H1 (cell line): Measurements from ENCODE around the gene HMGXB3. TPM values are rescaled to one million over a fixed set of nuclear protein-coding genes. Genes with fewer than 3 reads are reported as not detected.

Experiments
- CTCF ChIA-PET: fragments of 300-600 bp; sonication (Branson Sonifier 250); formaldehyde crosslinking; loops from one replicate; lab custom pipeline; 2021; ENCODE audit not compliant: partially characterized antibody; lab: Charles Lee
- POLR2A ChIA-PET: fragments of 300-600 bp; sonication (Branson Sonifier 250); formaldehyde crosslinking; loops from one replicate; lab custom pipeline; 2021; ENCODE audit warnings: inconsistent platforms; ENCODE audit not compliant: partially characterized antibody; lab: Charles Lee
- DNase-seq, 2 experiments: peaks; one replicate each; pipeline versions ENCODE4 v3.0.0 to v3.0.0-alpha.2; 2010 to 2022; ENCODE audit warnings: low spot score in 2 of 2, low read depth in 1 of 2, mixed read lengths in 1 of 2
- FAIRE-seq: peaks from 2 replicates; lab custom pipeline; 2011; peaks lifted over from hg19 to GRCh38; lab: Jason Lieb, UNC
- H2AFZ ChIP-seq: 2 replicates; pipeline ENCODE4 v1.8.1; 2012; ENCODE audit warnings: low read length, inconsistent platforms
- H2AK5ac ChIP-seq: 2 replicates; pipeline ENCODE4 v1.6.1; 2013; ENCODE audit warnings: low read depth, low read length
- H2BK120ac ChIP-seq: replicated peaks from 2 replicates; pipeline ENCODE3; 2013; ENCODE audit warnings: low read depth, low read length, inconsistent platforms
- H2BK12ac ChIP-seq: 2 replicates; pipeline ENCODE4 v1.6.1; 2013; ENCODE audit warnings: low read depth, low read length
- H2BK15ac ChIP-seq: 2 replicates; pipeline ENCODE4 v1.6.1; 2013; ENCODE audit warnings: low read length
- H2BK20ac ChIP-seq: 2 replicates; pipeline ENCODE4 v1.6.1; 2013; ENCODE audit warnings: low read length
- H2BK5ac ChIP-seq: 2 replicates; pipeline ENCODE4 v1.6.1; 2013; ENCODE audit warnings: low read depth, low read length
- H3K14ac ChIP-seq: 2 replicates; pipeline ENCODE4 v1.6.1; 2013; ENCODE audit warnings: inconsistent platforms; ENCODE audit not compliant: insufficient read length
- H3K18ac ChIP-seq: 2 replicates; pipeline ENCODE4 v1.6.1; 2013; ENCODE audit warnings: low read length; ENCODE audit errors: extremely low read depth
- H3K23ac ChIP-seq: 2 replicates; pipeline ENCODE4 v1.6.1; 2013; ENCODE audit warnings: inconsistent platforms; ENCODE audit not compliant: insufficient read length
- H3K23me2 ChIP-seq: 2 replicates; pipeline ENCODE4 v1.6.1; 2013; ENCODE audit warnings: low read depth, low read length
- H3K27ac ChIP-seq: 2 replicates; pipeline ENCODE4 v1.6.1; 2011; ENCODE audit warnings: low read depth, low read length, inconsistent platforms
- H3K27me3 ChIP-seq, 4 experiments: replicated peaks in 1 of 4; 1 replicate in 1 of 4; 2 replicates in 3 of 4; pipeline versions ENCODE4 v1.6.1 to v1.8.1; 2011 to 2013; ENCODE audit warnings: low read length in 3 of 4, mild to moderate bottlenecking in 3 of 4, inconsistent platforms in 2 of 4, mixed read lengths in 2 of 4, moderate library complexity in 1 of 4; ENCODE audit not compliant: control insufficient read depth in 3 of 4, insufficient read depth in 3 of 4; ENCODE audit errors: extremely low read depth in 1 of 4
- H3K36me3 ChIP-seq, 4 experiments: 2 replicates each; pipeline versions ENCODE4 v1.6.1 to v1.8.1; 2011 to 2013; ENCODE audit warnings: mild to moderate bottlenecking in 4 of 4, low read length in 3 of 4, moderate library complexity in 2 of 4, control low read depth in 1 of 4, inconsistent platforms in 1 of 4; ENCODE audit not compliant: insufficient read depth in 4 of 4, control insufficient read depth in 2 of 4
- H3K4ac ChIP-seq: replicated peaks from 2 replicates; pipeline ENCODE3; 2013; ENCODE audit warnings: low read length, low read depth, mixed read lengths, inconsistent platforms; ENCODE audit not compliant: insufficient read length
- H3K4me1 ChIP-seq, 4 experiments: replicated peaks in 1 of 4; 1 replicate in 1 of 4; 2 replicates in 3 of 4; pipeline versions ENCODE4 v1.6.1 to v1.8.1; 2011 to 2013; ENCODE audit warnings: low read length in 3 of 4, inconsistent platforms in 2 of 4, mixed read lengths in 1 of 4; ENCODE audit not compliant: insufficient read depth in 4 of 4, control insufficient read depth in 3 of 4
- H3K4me2 ChIP-seq, 2 experiments: 2 replicates each; pipeline versions ENCODE4 v1.6.1 to v1.8.1; 2011 to 2013; ENCODE audit warnings: low read depth in 2 of 2, low read length in 2 of 2, control low read depth in 1 of 2, inconsistent platforms in 1 of 2, mild to moderate bottlenecking in 1 of 2; ENCODE audit not compliant: insufficient read depth in 1 of 2
- H3K4me3 ChIP-seq, 4 experiments: fragments of 200-600, 300-600 bp in 1 of 4; sonication (generic), shearing (Covaris generic), sonication (Bioruptor Twin) in 1 of 4; 2 replicates each; pipeline versions ENCODE4 v1.5.1 to v1.8.1; 2011 to 2016; ENCODE audit warnings: low read length in 4 of 4, low read depth in 3 of 4, control low read depth in 2 of 4, inconsistent platforms in 2 of 4, mild to moderate bottlenecking in 2 of 4, mixed read lengths in 1 of 4, moderate library complexity in 1 of 4; ENCODE audit not compliant: insufficient read depth in 2 of 4; ENCODE audit errors: extremely low read depth in 1 of 4
- H3K56ac ChIP-seq: replicated peaks from 2 replicates; pipeline ENCODE3; 2013; ENCODE audit warnings: low read depth, mild to moderate bottlenecking, mixed read lengths, low read length, inconsistent platforms; ENCODE audit not compliant: insufficient read length
- H3K79me1 ChIP-seq: 2 replicates; pipeline ENCODE4 v1.6.1; 2013; ENCODE audit warnings: low read depth, low read length, control low read depth
- H3K79me2 ChIP-seq, 2 experiments: 2 replicates each; pipeline versions ENCODE4 v1.6.1 to v1.8.1; 2012 to 2013; ENCODE audit warnings: low read length in 2 of 2, mild to moderate bottlenecking in 2 of 2, inconsistent platforms in 1 of 2; ENCODE audit not compliant: insufficient read depth in 2 of 2, control insufficient read depth in 1 of 2
- H3K9ac ChIP-seq, 4 experiments: replicated peaks in 1 of 4; 1 replicate in 1 of 4; 2 replicates in 3 of 4; pipeline versions ENCODE4 v1.6.1 to v1.8.1; 2011 to 2013; ENCODE audit warnings: low read depth in 3 of 4, low read length in 3 of 4, control low read depth in 2 of 4, mild to moderate bottlenecking in 2 of 4, moderate library complexity in 2 of 4, inconsistent platforms in 1 of 4; ENCODE audit errors: extremely low read depth in 1 of 4
- H3K9me3 ChIP-seq, 2 experiments: 2 replicates each; pipeline versions ENCODE4 v1.6.1 to v1.8.1; 2012 to 2013; ENCODE audit warnings: mild to moderate bottlenecking in 2 of 2, moderate library complexity in 2 of 2, control low read depth in 1 of 2, inconsistent platforms in 1 of 2, low read depth in 1 of 2, low read length in 1 of 2, mixed read lengths in 1 of 2; ENCODE audit not compliant: insufficient read depth in 2 of 2
- H4K20me1 ChIP-seq, 2 experiments: replicated peaks in 1 of 2; 2 replicates each; pipeline versions ENCODE3 to v1.8.1; 2011 to 2013; ENCODE audit warnings: inconsistent platforms in 2 of 2, low read length in 2 of 2, mild to moderate bottlenecking in 1 of 2; ENCODE audit not compliant: insufficient read depth in 2 of 2, control insufficient read depth in 1 of 2
- H4K5ac ChIP-seq: 2 replicates; pipeline ENCODE4 v1.6.1; 2013; ENCODE audit warnings: low read length, low read depth, mixed read lengths, inconsistent platforms; ENCODE audit not compliant: insufficient read length
- H4K8ac ChIP-seq: 2 replicates; pipeline ENCODE4 v1.8.0; 2013; ENCODE audit warnings: mild to moderate bottlenecking, moderate library complexity, low read length, inconsistent platforms; ENCODE audit not compliant: insufficient read depth; ENCODE audit errors: extremely low read depth
- H4K91ac ChIP-seq: replicated peaks from 2 replicates; pipeline ENCODE3; 2013; ENCODE audit warnings: low read length, mixed read lengths, inconsistent platforms; ENCODE audit not compliant: insufficient read length
- GTF2F1 ChIP-seq: IDR thresholded peaks from 2 replicates; pipeline ENCODE4 v1.6.1; 2012; ENCODE audit warnings: low read depth, low read length, improper control_type of control experiment, borderline replicate concordance
- MAFK ChIP-seq: IDR thresholded peaks from 2 replicates; pipeline ENCODE4 v1.6.1; 2012; ENCODE audit warnings: low read depth, mild to moderate bottlenecking, improper control_type of control experiment, low read length
- PHF8 ChIP-seq: fragments of 200-600 bp; sonication (generic); conservative IDR thresholded peaks from 2 replicates; pipeline ENCODE4 v1.7.1; 2012; ENCODE audit warnings: low read depth, mild to moderate bottlenecking, inconsistent platforms, low read length, moderate library complexity
- POU5F1 ChIP-seq: IDR thresholded peaks from 2 replicates; pipeline ENCODE4 v1.6.1; 2011; ENCODE audit warnings: low read depth, mild to moderate bottlenecking, low read length, moderate library complexity
- RBBP5 ChIP-seq: IDR thresholded peaks from 2 replicates; pipeline ENCODE4 v1.7.1; 2012; ENCODE audit warnings: low read depth, mild to moderate bottlenecking, inconsistent platforms, low read length, moderate library complexity, borderline replicate concordance
- SIN3A ChIP-seq, 2 experiments: IDR thresholded peaks in 1 of 2; conservative IDR thresholded peaks in 1 of 2; 2 replicates each; pipeline ENCODE4 v1.6.1; 2011 to 2012; ENCODE audit warnings: low read length in 2 of 2, improper control_type of control experiment in 1 of 2, low read depth in 1 of 2, mild to moderate bottlenecking in 1 of 2
- SIRT6 ChIP-seq: IDR thresholded peaks from one replicate; pipeline ENCODE4 v1.7.1; 2012; ENCODE audit warnings: low read length, inconsistent platforms
- SP2 ChIP-seq: IDR thresholded peaks from 2 replicates; pipeline ENCODE4 v1.6.1; 2012; ENCODE audit warnings: mild to moderate bottlenecking, low read length, inconsistent platforms
- SP4 ChIP-seq: IDR thresholded peaks from 2 replicates; pipeline ENCODE4 v1.6.1; 2012; ENCODE audit warnings: low read length, inconsistent platforms
- WGBS, 2 experiments: shearing (Covaris generic) in 1 of 2; methylation state at CpG; one replicate each; pipeline versions ENCODE4 v1.1.6 to v1.1.7; 2013 to 2015; ENCODE audit warnings: low lambda C conversion rate in 2 of 2, mixed read lengths in 2 of 2, inconsistent platforms in 1 of 2, low coverage in 1 of 2, missing lambda C conversion rate in 1 of 2; ENCODE audit not compliant: insufficient replicate concordance in 2 of 2, insufficient coverage in 1 of 2, insufficient read length in 1 of 2; ENCODE audit errors: extremely low coverage in 1 of 2, missing lambda C conversion rate in 1 of 2; 5-methylcytosine and 5-hydroxymethylcytosine counted together
- polyA plus RNA-seq, 7 experiments: library from polyadenylated mRNA; depleted of rRNA in 3 of 7; stranded (reverse) in 5 of 7; unstranded in 2 of 7; fragments of >200 nt in 5 of 7; fragments of 200-250 nt in 2 of 7; gene quantifications; 1 replicate in 5 of 7; 2 replicates in 1 of 7; 4 replicates in 1 of 7; pipeline versions ENCODE4 v1.2.1 to v1.2.3, GENCODE V29; 2011 to 2013; ENCODE audit warnings: missing spikeins in 2 of 7, mixed read lengths in 2 of 7
- total RNA-seq: library from RNA; stranded (reverse); fragmentation: NEBNext Ultra II Directional; extraction: Animal tissue kit (Norgen Biotek cat#: 25700); gene quantifications from 2 replicates; pipeline ENCODE4 v1.2.1, GENCODE V29; 2021
- TF ChIP-seq, protein P1 (sequence below), 3 experiments: IDR thresholded peaks; 1 replicate in 2 of 3; 2 replicates in 1 of 3; pipeline versions ENCODE4 v1.5.1 to v1.6.1; 2011; ENCODE audit warnings: low read length in 3 of 3, mild to moderate bottlenecking in 3 of 3, inconsistent platforms in 2 of 3, low read depth in 1 of 3, moderate library complexity in 1 of 3; ENCODE audit not compliant: insufficient read depth in 1 of 3; ENCODE audit errors: control extremely low read depth in 1 of 3

The HMGXB3 gene
- total and polyA plus RNA-seq, 2 of the 8 experiments (the other 6 are each of a cell fraction or from before 2014, with no cell fraction given): 26.8 to 28.0 TPM

DNA sequence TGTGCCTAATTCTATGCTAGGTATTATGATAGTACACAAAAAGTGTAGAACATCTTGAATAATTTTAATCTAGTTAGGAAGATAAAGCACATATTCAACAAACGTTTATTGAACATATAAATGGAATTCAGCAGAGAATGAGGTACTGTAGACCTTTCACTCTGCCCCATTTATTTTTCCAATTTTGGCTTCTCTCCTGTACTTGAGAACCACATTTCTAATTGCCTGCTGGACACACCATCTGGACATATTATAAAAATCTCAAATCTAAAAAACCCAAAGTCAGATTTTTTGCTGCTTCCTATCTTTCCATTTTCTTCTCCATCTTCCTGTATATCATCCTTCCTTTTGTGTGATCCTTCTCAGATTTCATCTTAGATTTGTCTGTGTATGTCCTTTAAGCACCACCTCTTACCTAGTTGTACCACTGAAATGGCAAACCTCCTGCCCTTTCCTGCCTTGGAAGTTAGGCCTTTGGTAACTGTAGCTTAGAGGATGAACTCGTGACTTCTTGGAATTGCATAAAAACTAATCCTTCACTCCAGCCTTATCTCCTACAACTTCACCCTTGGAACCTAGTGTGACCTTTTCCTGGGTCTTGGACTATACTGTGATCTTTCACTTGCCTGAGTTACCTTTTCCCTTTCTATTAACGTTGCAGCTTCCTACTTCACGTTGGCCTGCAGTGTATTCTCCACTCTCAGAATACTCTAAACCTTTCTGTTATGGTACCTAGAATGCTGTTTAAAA lies 31.2 kb upstream of the HMGXB3 start:
- ChIA-PET POLR2A (no interaction called here), CTCF (interaction anchor here (0.7 to 6.8 kb wide), 4 partner anchors 9 to 135 kb away, joined by 3 to 41 read pairs (median 4); partner anchors contain the start of gene SLC26A2)
- no peaks in the 10 kb centered on the region for H4K20me1 ChIP-seq
- no peak overlapping the region for H2BK12ac ChIP-seq
- FAIRE-seq (no peak), DNase-seq (no peak)
- no peaks in the 10 kb centered on the region for H3K9me3 ChIP-seq
- H3K79me1 ChIP-seq: no peaks in the 10 kb centered on the region
- no peak overlapping the region for H3K23ac ChIP-seq
- no peak overlapping the region for H3K4me2 ChIP-seq
- no peaks in the 10 kb centered on the region for H3K4me1 ChIP-seq
- no peak overlapping the region for H3K27ac ChIP-seq
- no peaks in the 10 kb centered on the region for H3K36me3 ChIP-seq
- no peak overlapping the region for H3K18ac ChIP-seq
- no peak overlapping the region for H2BK15ac ChIP-seq
- H2BK20ac ChIP-seq: no peak overlapping the region
- no peak overlapping the region for H4K5ac ChIP-seq
- H3K56ac ChIP-seq: no peak overlapping the region
- H3K14ac ChIP-seq: no peak overlapping the region
- H3K9ac ChIP-seq: no peak overlapping the region
- H3K79me2 ChIP-seq: no peaks in the 10 kb centered on the region
- H3K4ac ChIP-seq: no peak overlapping the region
- no peak overlapping the region for H2BK5ac ChIP-seq
- H2AK5ac ChIP-seq: no peak overlapping the region
- no peaks in the 10 kb centered on the region for H3K23me2 ChIP-seq
- H3K27me3 ChIP-seq: no peaks in the 10 kb centered on the region
- no peak overlapping the region for H4K8ac ChIP-seq
- no peak overlapping the region for H2BK120ac ChIP-seq
- no peak overlapping the region for H2AFZ ChIP-seq
- H4K91ac ChIP-seq: no peak overlapping the region
- H3K4me3 ChIP-seq: no peak overlapping the region
- WGBS, 2 experiments: 84% methylated on average over 4 of the region's 4 CpGs; no CpG with 5 or more reads in 1 of the 2 experiments
- TF ChIP-seq PHF8: no peak
- no peak for TF ChIP-seq SP2
- no peak for TF ChIP-seq POU5F1
- TF ChIP-seq, protein P1, sequence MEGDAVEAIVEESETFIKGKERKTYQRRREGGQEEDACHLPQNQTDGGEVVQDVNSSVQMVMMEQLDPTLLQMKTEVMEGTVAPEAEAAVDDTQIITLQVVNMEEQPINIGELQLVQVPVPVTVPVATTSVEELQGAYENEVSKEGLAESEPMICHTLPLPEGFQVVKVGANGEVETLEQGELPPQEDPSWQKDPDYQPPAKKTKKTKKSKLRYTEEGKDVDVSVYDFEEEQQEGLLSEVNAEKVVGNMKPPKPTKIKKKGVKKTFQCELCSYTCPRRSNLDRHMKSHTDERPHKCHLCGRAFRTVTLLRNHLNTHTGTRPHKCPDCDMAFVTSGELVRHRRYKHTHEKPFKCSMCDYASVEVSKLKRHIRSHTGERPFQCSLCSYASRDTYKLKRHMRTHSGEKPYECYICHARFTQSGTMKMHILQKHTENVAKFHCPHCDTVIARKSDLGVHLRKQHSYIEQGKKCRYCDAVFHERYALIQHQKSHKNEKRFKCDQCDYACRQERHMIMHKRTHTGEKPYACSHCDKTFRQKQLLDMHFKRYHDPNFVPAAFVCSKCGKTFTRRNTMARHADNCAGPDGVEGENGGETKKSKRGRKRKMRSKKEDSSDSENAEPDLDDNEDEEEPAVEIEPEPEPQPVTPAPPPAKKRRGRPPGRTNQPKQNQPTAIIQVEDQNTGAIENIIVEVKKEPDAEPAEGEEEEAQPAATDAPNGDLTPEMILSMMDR (IDR thresholded peaks at IDR 0.05; ENCODE audit: control extremely low read depth in 1 of 3, insufficient read depth in 1 of 3, low read depth in 1 of 3, low read length in 3 of 3): no peak
- no peak for TF ChIP-seq RBBP5
- no peak for TF ChIP-seq MAFK
- TF ChIP-seq SIRT6: no peak
- TF ChIP-seq GTF2F1: no peak
- TF ChIP-seq SIN3A (conservative IDR thresholded peaks at IDR 0.05 in 1 of 2, IDR thresholded peaks at IDR 0.05 in 1 of 2; ENCODE audit: low read depth in 1 of 2, low read length in 2 of 2): no peak
- no peak for TF ChIP-seq SP4
